Putamen (tissue), 1 donor: Measurements from ENCODE around the gene SMPX.
"Not testable (repeated sequence)": the region's sequence is repeated elsewhere in the genome, so short reads cannot be mapped to it uniquely, and the experiment has no call there.

Experiments
- DNase-seq: peaks from one replicate; pipeline ENCODE4 v3.0.0-alpha.2; 2016; ENCODE audit warnings: low spot score

The SMPX gene

GRCh38 chrX:21757960-21758359 lies at the start of gene SMPX:
SMPX (minus strand) TSS chrX:21758116; CDS start chrX:21754290, 3,826 bp downstream.
- DNase-seq, result no peak

DNA sequence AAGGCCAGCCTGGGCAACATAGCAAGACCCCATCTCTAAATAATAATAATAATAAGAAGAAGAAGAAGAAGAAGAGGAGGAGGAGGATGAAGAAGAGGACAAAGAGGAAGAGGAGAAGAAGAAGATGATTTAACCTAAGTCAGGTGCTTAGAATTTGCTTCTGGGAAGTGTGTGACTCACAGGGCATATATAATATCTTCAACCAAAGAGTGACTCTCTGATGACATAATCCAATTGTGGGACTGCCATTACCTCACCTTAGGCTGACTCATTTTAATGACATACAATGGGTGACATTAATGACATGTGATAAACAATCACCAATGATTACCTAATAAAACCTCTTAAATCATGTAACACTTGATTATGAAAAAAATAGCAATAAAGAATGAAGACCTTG lies 48.8 kb upstream of the SMPX start:
- DNase-seq, result no peak

DNA sequence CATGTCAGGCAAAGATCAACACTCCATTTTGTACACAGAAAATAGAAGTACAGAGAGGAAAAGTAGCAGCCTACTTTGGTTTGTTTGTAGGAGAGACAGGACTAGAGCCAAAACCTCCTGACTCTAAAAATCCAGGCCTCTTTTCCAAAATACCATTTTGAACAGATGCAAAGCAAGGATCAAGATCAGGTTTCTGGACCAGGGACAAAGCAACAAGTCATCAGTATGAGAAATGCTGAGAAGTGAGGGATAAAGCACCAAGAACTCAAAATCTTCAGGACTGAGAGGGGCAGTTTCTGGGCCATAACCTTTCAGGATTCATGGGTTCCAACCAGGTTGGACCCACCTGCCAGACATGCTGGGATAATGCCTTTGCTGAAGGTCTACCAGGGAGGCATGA lies 44.9 kb upstream of the SMPX start:
- DNase-seq, result no peak

- DNase-seq, result no peak
Observed at GRCh38 chrX:21802054-21802670, 44.2 kb upstream of the SMPX start.

DNA sequence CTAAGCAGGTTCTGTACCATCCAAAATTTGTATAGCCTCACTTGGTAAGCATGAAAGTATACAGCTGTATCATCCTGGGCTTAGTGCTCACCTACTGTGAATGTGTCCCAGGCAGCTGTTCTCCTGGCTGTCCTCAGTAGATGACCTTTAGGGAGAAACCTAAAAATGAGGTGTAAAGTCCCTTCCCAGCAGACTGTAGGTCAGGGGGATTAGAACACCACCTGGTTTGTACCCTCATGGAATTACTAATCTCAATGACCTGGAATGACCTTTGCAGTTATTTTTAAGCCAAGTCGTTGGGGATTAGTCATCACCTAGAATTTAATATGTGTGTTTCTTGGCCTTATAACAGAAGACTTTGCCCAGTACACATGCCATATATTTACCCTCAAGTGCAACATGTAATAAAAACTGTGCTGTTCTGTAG lies 42.4 kb upstream of the SMPX start:
- no peak for DNase-seq

- no peak for DNase-seq
Observed at GRCh38 chrX:21799767-21800166, 41.9 kb upstream of the SMPX start.

DNA sequence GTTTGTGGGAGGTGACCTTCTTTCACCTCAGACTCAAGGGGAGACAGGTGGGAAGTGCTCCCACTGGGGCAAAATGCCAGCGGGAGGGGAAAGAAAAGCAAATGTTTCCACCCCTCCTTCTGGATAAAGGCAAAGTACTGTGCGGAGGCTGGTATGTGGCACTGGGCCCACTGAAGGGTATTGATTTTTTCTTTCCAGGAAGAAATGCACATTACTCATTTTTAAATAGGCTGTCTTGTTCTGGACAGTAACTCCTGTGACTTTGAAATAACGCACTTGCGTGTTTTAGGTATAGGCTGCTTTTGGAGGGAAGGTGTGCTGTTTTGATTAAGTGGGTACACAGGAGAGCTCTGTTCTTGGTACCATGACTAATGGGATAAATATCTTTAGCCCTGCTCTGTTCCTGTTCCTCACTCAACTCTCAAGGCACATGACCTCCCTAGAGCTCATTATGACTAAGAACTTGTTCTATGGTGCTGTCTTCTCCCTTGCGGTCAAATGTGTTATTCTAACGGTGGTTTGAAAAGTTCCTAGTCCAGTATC lies 40.8 kb upstream of the SMPX start:
- no peak for DNase-seq

GRCh38 chrX:21781976-21782375 lies 24.1 kb upstream of the SMPX start:
- DNase-seq, result no peak

DNA sequence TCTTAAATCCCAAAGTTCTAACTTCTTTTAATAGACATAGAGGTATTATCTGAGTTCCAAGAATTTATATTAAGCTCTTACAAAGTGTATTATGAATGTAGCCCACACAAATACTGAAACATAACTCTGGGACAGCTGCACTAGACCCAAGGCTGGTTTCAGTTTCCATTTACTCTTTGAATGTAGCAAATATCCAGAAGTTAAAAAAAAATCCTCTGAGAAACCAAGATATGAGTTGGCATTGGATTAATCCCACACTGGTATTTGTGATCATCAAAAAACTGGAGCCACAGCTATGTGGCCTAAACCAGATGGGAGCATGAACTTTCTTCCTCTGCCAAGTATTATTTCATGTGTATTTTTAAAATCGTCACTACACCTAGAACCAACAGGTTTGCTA lies 23.6 kb upstream of the SMPX start:
- DNase-seq, result no peak

GRCh38 chrX:21779095-21779494 lies 21.2 kb upstream of the SMPX start:
- DNase-seq, result no peak

DNA sequence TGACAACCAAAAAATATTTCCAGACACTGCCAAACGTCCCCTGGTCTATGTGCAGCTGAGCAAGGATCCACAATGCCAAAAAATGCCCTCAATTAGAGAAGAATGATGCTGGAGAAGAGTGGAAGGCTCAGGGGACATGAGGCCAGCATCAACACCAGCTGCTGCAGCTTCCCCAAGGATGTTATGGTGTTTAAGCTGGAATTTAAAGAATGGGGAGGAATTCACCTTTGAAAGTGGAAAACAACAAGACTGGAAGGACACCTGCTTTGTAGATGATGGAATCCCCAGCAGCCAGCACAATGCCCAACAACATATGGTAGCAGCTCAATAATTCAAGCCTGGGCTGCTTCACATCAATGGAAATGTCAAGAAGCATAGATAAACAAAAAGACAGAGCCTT lies 20.3 kb upstream of the SMPX start:
- DNase-seq, result no peak

DNA sequence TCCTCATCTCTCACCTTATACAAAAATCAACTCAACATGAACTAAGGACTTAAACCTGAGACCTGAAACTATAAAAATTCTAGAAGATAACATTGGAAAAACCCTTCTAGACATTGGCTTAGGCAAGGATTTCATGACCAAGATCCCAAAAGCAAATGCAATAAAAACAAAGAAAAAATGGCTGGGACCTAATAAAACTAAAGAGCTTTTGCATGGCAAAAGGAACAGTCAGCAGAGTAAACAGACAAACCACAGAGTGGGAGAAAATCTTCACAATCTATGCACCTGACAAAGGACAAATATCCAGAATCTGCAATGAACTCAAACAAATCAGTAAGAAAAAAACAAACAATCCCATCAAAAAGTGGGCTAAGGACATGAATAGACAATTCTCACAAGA lies 17.2 kb upstream of the SMPX start:
- DNase-seq, result not testable (repeated sequence)

DNA sequence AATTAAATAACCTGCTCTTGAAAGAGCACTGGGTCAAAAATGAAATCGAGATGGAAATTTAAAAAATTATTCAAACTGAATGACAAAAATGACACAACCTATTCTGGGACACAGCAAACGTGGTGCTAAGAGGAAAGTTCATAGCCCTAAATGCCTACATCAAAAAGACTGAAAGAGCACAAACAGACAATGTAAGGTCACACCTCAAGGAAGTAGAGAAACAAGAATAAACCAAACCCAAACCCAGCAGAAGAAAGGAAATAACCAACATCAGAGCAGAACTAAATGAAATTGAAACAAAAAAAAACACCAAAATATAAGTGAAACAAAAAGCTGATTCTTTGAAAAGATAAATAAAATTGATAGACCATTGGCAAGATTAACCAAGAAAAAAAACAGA lies 15.1 kb upstream of the SMPX start:
- DNase-seq, result not testable (repeated sequence)

DNA sequence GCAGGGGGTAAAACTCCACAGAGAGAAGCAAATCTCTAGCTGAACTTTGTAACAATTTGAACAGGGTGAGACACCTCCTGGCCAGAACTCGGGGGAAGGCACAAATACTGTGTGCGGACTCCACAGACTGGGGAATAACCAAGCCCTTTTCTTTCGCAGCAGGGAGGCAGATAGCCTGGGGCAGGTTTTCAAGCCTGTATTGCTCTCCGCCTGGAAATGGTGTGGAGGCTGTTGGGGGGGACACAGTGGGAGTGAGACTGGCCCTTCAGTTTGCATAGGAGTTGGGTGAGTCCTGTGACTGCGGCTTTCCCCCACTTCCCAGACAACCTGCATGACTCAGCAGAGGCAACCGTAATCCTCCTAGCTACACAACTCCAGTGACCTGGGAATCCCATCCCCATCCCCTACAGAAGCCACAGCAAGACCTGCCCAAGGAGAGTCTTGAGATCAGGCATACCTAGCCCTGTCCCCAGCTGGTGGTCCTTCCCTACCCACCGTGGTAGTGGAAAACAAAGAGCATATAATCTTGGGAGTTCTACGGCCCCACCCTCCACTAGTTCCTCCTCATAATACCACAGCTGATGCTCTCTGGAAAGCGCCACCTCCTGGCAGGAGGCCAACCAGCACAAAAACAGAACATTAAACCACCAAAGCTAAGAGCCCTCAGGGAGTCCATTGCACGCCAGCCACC lies 12.9 kb upstream of the SMPX start:
- no peak for DNase-seq

DNA sequence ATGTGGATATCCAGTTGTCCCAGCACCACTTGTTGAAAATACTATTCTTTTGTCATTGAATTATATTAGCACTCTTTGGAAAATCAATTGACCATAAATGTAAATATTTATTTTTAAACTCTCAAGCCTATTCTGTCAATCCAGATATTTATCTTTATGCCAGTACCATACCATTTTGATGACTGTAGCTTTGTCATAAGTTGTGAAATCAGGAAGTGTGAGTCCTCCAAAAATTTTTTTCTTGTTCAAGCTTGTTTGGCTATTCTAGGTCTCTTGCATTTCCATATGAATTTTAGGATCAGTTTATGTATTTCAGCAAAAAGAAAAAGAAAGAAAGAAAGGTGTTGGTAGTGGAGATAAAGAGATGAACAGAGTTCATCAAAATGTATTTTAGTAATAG lies 8.2 kb upstream of the SMPX start:
- no peak for DNase-seq

GRCh38 chrX:21764008-21764407 lies 6.1 kb upstream of the SMPX start:
- no peak for DNase-seq

DNA sequence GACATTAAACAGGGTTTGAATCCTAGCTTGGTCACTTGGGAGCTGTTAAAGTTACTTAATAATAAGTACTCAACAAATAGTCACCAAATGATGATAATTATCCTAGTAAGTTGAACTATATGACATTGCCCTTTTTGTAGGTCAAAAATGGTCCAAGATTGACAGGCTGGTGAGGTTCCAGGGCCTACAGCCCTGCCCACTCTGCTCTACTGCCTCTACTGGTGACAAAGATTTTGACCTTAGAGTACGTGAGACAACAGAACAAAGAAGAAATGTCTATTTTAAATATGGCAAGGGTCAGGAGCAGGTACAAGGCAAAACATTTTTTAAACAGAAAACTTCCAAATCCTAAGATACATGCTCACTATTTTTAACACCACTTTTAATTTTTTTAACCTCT lies 572 bp upstream of the SMPX start:
- DNase-seq, result no peak

DNA sequence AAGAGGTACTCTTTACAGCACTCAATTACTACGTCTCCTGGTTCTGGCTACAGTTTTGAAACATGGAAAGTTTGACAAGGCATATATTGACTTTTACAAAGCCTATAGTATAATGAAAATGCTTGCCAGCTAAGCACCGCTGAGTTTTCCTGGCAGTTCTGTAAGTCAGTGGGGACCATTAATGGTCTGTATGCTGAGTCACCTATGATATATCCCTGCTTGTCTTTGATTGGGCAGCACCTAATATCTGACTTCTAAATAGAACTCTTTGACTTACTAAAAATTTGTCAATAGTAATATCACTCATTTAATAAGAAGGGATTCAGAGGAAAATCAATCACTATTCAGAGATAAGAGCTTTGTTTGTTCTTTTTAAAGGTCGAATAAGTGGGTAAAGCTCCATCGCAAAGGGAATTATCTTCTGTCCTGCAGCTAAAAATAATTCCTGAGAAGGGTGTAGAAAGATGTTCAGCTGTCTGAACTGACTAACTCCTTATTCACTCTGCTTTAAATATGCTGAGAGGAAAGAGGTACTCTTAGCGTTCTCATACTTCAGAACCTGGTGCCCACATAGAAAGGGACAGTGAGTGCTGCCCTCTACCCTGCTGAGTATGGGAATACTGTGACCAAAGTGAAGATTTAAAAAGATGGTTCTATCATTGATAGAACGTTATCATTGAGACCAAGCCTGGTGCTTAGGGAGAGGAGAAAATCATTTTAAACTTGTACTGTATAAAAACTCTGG lies 959 bp downstream of the SMPX start:
- no peak for DNase-seq

GRCh38 chrX:21749924-21750323 lies 8.0 kb downstream of the SMPX start:
- DNase-seq, result no peak

DNA sequence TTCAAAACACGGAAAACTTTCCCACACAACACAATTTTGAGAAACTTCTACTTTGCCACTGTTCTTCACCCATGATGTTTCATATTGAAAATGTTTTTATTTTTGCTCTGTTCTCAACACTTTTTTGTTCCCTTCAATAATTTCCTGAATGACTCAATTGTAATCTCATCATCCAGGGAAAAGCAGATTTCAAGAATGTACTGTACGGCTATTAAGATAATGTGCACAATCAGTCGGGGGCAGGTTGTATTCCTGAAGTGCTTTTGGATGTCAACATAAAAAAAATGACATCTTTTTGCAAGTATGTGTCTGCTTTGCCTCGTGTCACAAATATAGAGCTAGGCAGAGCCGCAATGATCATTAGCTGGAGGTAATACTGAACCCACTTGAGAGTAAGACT lies 9.7 kb downstream of the SMPX start:
- DNase-seq, result no peak

- DNase-seq, result peak; percentile 55
Observed at GRCh38 chrX:21747558-21747957, 10.4 kb downstream of the SMPX start.

GRCh38 chrX:21745756-21746155 lies 12.2 kb downstream of the SMPX start:
- DNase-seq, result no peak

- no peak for DNase-seq
Observed at GRCh38 chrX:21744721-21745120, 13.2 kb downstream of the SMPX start.
